AG08395 (cell line): ENCODE results near the gene F10.
"Not testable (repeated sequence)": the region's sequence is repeated elsewhere in the genome, so short reads cannot be mapped to it uniquely, and the experiment has no call there.

Experiments used
- DNase-seq: peaks from one replicate; pipeline ENCODE4 v3.0.0; 2012; ENCODE audit warnings: mixed read lengths, low spot score

The F10 gene

GRCh38 chr13:113153810-113154748, 31.5 kb downstream of the F10 start:
- DNase-seq = peak; percentile 88

GRCh38 chr13:113155201-113155600, 32.6 kb downstream of the F10 start:
- DNase-seq = no peak

GRCh38 chr13:113155982-113156655, 33.5 kb downstream of the F10 start:
- no peak for DNase-seq

- DNase-seq = no peak
These were observed 34.8 kb downstream of the F10 start for GRCh38 chr13:113157206-113157928.

GRCh38 chr13:113157929-113158747, 35.5 kb downstream of the F10 start, which contains the start of gene PROZ:
Gene PROZ (plus strand): TSS chr13:113158648. CDS start chr13:113158661, 13 bp downstream.
- no peak for DNase-seq

GRCh38 chr13:113158946-113159345, 36.3 kb downstream of the F10 start:
- DNase-seq = no peak

GRCh38 chr13:113159701-113160100, 37.1 kb downstream of the F10 start:
- no peak for DNase-seq

GRCh38 chr13:113160983-113161382, 38.4 kb downstream of the F10 start:
- DNase-seq = no peak

- DNase-seq = no peak
These were observed 38.8 kb downstream of the F10 start for GRCh38 chr13:113161433-113161832.

GRCh38 chr13:113161975-113162374, 39.4 kb downstream of the F10 start:
- not testable (repeated sequence) for DNase-seq

- DNase-seq = no peak
These were observed 40.4 kb downstream of the F10 start for GRCh38 chr13:113162783-113163685.

- no peak for DNase-seq
These were observed 41.9 kb downstream of the F10 start for GRCh38 chr13:113164492-113164891.

- DNase-seq = no peak
These were observed 43.7 kb downstream of the F10 start for GRCh38 chr13:113166266-113166665.

- no peak for DNase-seq
These were observed 44.1 kb downstream of the F10 start for GRCh38 chr13:113166681-113167080.

GRCh38 chr13:113167155-113167554, 44.6 kb downstream of the F10 start:
- no peak for DNase-seq

GRCh38 chr13:113167575-113167974, 45.0 kb downstream of the F10 start:
- no peak for DNase-seq

- DNase-seq = no peak
These were observed 45.6 kb downstream of the F10 start for GRCh38 chr13:113168211-113168610.

GRCh38 chr13:113169277-113170272, 47.0 kb downstream of the F10 start:
- no peak for DNase-seq

- no peak for DNase-seq
These were observed 47.9 kb downstream of the F10 start for GRCh38 chr13:113170511-113170910.
